ENCODE measurements around the gene AP3M1.

AP3M1 gene

GRCh38 chr10:74072503-74072902 lies 78.1 kb downstream of the AP3M1 start:
- Histone ChIP-seq H3K4me3 (no peak overlapping the region), H3K36me3 (peaks cover 11 to 39% (median 19%) of the 10 kb centered on the region in 3 donors)
- intact Hi-C loops (cut with DNase I; ENCODE audit: low total_unique reads) = loop anchor here (10.0 kb wide), 1 partner anchor 118 kb away; no protein-coding TSS in a partner anchor

GRCh38 chr10:74071157-74071556 lies 79.5 kb downstream of the AP3M1 start:
- H3K9me3 ChIP-seq = no peaks in the 10 kb centered on the region
- DNase-seq = no peak
- H3K4me1 ChIP-seq = peaks cover 0 to 76% (median 36%) of the 10 kb centered on the region in 4 donors
- peak overlapping the region in 1 of 2 donors; percentile 58 for H3K27ac ChIP-seq
- peaks cover 11 to 36% (median 19%) of the 10 kb centered on the region in 3 donors for H3K36me3 ChIP-seq
- no peak overlapping the region for H3K4me3 ChIP-seq
- TF ChIP-seq CTCF (IDR thresholded peaks at IDR 0.05) = no peak
- intact Hi-C loops (cut with DNase I; ENCODE audit: low total_unique reads) = loop anchor here (10.0 kb wide), 1 partner anchor 116 kb away; no protein-coding TSS in a partner anchor
- H3K27me3 ChIP-seq = no peaks in the 10 kb centered on the region

More at GRCh38 chr10:74072503-74072902, 78.1 kb downstream of the AP3M1 start:
- H3K27me3 ChIP-seq = no peaks in the 10 kb centered on the region
- DNase-seq = no peak
- no peak for TF ChIP-seq CTCF (IDR thresholded peaks at IDR 0.05)
- no peaks in the 10 kb centered on the region for H3K9me3 ChIP-seq
- H3K27ac ChIP-seq = peak overlapping the region; percentile 58 to 69
- H3K4me1 ChIP-seq = peaks cover 0 to 90% (median 39%) of the 10 kb centered on the region in 4 donors
